ENCODE results near the gene NT5C.

GRCh38 chr17:75087558-75088453, 43.7 kb downstream of the NT5C start, which contains the start of gene SLC16A5:
- TF ChIP-seq POLR2A (IDR thresholded peaks at IDR 0.05; ENCODE audit: low read length): peak; percentile 16
- TF ChIP-seq GATA1 (IDR thresholded peaks at IDR 0.05; ENCODE audit: low read depth, low read length): no peak

Measured in erythroblast (primary cell).